T47D (cell line): Measurements from ENCODE around the gene CEP44.
"Not testable (repeated sequence)": the region's sequence is repeated elsewhere in the genome, so short reads cannot be mapped to it uniquely, and the experiment has no call there.

Experiments
- DNase-seq, 2 experiments: peaks; one replicate each; pipeline versions ENCODE4 v3.0.0 to v3.0.0-alpha.2; 2011 to 2012; ENCODE audit warnings: low read depth in 1 of 2, low spot score in 1 of 2
- JUND ChIP-seq: IDR thresholded peaks from 2 replicates; pipeline ENCODE4 v1.6.1; 2012; ENCODE audit warnings: low read depth
- in situ Hi-C: cut with HindIII; loops from 2 replicates; pipeline ENCODE4 v1.10.0; 2016; ENCODE audit warnings: low sequenced_read_pairs, low pct_unique_long_range_greater_than_20kb

Gene CEP44, protein sequence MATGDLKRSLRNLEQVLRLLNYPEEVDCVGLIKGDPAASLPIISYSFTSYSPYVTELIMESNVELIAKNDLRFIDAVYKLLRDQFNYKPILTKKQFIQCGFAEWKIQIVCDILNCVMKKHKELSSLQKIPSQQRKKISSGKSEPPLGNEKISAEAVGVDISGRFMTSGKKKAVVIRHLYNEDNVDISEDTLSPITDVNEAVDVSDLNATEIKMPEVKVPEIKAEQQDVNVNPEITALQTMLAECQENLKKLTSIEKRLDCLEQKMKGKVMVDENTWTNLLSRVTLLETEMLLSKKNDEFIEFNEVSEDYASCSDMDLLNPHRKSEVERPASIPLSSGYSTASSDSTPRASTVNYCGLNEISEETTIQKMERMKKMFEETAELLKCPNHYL

DNA sequence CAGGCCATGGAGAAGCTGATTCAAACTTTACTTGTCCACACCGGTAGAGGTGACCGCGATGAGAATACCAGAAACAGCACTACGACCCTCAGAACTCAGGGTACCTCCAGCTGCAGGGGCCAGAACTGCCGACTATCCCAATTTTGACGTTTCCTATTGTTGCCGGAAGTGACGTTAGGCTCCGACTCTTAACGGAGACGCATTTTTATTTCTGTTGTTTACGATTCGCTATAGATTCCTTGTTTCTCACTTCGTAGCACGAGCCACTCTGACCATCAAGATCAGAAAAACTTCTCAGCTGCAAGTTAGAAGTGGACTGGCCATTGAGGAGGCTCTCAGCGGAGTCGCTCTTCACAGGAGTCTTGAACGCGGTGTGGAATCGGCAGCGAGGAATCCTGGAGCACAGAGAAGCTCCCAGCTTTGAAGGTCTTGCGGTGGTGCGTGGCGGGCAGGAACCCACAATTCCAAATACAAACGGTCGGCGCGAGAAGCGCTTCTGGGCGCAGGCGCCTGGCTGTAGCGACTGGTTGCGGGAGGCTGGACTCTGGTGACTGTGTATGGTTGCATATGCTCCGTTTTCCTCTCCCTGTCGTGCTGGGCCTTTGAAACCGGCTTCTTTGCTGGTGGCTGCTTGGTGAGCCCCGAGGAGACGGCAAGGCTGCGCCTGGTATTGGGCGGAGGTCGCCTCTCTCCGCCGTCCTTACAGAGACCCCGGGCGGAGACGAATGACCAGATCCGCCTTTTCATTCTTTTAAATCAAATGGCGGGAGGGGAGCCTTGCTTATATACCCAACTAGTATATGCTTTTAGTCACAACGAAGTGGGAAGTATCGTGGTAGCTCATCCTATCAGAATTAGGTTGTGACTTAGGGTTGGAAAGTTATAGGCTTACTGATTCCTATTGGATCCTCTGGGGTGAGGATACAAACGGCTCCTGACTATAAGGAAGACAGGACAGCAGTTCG, at the start of gene CEP44, which contains the start of gene FBXO8:
Gene CEP44, plus strand, starts transcription at position 405 of the 965 bp plus-strand sequence. CDS start 15,211 bp downstream, outside the sequence.
Gene FBXO8, minus strand, starts transcription at position 161 of the 965 bp plus-strand sequence. CDS start 20,575 bp downstream, outside the sequence.
- DNase-seq: peak; percentile 43 to 73
- no peak for TF ChIP-seq JUND
- in situ Hi-C loops: no loop called here

- DNase-seq: no peak
- TF ChIP-seq JUND: no peak
- in situ Hi-C loops: no loop called here
These were observed 47.4 kb upstream of the CEP44 start for GRCh38 chr4:174236359-174236758.

DNA sequence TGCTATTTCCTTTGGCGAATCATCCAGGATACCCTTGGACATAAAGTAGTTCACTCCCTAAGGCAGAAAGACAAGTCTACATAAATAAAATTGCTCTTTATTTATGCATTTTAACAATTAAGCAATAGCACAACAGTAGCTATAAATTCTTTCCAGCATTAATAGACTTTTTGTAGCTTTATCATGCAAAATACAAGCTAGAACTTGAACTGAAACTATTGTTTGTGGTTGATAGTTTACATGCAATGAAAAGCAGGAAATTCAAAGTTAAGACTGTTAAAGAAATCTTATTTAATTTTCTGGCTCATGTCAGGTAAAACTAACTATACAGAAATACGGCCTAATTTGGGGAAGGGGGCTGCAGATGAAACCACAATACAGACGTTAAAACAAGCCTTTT, 42.5 kb upstream of the CEP44 start:
- TF ChIP-seq JUND: no peak
- no peak for DNase-seq
- in situ Hi-C loops: no loop called here

GRCh38 chr4:174244441-174244840, 39.3 kb upstream of the CEP44 start:
- in situ Hi-C loops: no loop called here
- no peak for DNase-seq
- TF ChIP-seq JUND: no peak

GRCh38 chr4:174245714-174246113, 38.0 kb upstream of the CEP44 start:
- no peak for DNase-seq
- TF ChIP-seq JUND: no peak
- in situ Hi-C loops: no loop called here

DNA sequence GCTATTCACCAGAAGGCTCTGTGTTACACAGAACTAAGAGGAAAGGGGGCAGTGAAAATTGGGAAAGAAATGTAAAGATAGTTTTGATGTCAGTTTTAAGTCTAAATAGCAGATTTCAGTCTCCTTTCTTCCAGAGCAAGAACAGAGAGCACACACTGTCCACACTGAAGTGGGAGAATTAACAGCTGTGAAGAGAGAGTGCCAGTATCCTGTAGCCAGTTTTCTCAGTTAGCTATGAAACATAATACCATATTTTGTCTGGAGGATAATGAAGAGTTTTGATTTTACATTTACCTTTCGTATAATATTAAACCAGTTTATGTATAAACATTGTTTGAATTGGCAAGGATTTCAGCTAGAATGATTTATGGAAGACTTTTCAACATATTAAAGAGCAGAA, 35.3 kb upstream of the CEP44 start:
- in situ Hi-C loops: no loop called here
- no peak for TF ChIP-seq JUND
- DNase-seq: no peak

DNA sequence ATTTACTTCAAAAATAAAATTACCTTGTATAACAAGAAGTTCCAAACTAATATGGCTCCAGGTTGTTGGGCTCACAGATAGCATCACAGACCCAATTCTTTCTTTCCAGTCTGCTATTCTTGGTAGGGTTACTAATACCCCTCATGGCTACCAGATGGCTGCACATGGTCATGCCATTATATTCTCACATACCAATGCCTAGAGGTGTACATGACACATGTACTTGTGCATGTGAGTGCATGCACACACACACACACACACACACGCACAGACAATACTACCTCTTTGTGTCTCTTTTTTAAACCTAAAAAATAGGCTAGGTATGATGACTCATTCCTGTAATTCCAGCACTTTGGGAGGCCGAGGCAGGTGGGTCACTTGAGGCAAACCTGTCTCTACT, 31.3 kb upstream of the CEP44 start:
- in situ Hi-C loops: no loop called here
- DNase-seq: no peak

DNA sequence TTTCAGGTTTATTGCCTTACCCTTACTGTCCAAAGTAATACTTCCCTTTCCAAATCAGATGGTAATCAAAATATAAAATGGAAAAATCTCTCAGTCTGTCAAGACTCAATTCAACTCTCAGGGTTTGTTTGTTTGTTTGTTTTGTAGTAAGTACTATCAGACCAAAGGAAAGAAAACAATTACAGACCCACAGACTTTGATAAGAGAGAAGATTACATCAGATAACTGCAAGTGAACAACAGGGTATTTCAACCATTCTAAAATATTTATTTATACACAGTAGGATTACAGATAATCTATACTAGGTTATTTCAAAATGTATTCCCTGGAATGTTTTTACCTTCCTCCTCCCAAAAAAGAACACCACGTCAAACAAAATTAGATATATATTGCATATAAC, 29.1 kb upstream of the CEP44 start:
- no peak for DNase-seq
- in situ Hi-C loops: no loop called here
- TF ChIP-seq JUND: no peak

More for the DNA sequence above, 31.3 kb upstream of the CEP44 start:
- TF ChIP-seq JUND: no peak

DNA sequence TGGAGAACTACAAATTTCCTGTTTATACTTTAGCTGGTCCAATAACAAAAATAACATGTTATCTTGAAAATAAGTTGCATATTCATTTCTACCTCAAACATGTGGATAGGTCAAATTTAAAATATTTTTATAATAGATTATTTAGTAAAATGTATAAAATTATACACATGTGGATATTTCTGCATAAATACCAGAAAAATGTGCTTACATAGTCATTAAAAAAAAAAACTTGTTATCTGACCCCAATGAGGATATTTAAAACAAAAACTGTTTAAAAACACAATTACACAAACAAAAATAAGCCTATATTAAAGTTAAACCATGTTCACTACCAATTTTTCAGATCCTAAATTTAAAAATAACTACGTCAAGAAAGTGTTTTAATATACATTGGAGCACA, 28.3 kb upstream of the CEP44 start:
- DNase-seq: no peak
- no peak for TF ChIP-seq JUND
- in situ Hi-C loops: no loop called here

DNA sequence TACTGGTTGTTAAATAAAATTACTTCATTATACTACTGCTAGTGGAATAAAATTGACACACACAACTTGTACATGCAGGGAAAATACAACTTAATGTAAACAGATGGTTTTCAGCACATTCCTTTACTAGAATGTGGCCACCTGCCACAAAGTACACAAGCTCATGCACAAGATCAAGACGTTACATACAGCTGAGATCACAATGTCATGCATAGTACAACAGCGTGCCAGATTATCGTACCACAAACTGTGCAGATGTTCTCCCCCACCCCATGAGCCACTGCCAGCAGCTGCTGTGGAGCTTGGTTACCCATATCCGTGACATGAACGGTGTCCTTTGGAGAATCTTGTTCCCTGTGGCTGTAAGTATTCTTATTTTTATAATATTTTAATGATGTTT, 27.9 kb upstream of the CEP44 start:
- TF ChIP-seq JUND: no peak
- peak in 1 of 2 experiments; percentile 5 for DNase-seq
- in situ Hi-C loops: no loop called here

- in situ Hi-C loops: no loop called here
- TF ChIP-seq JUND: no peak
- DNase-seq: no peak
These were observed 27.4 kb upstream of the CEP44 start for GRCh38 chr4:174256277-174256713.

- DNase-seq: no peak
- in situ Hi-C loops: no loop called here
- TF ChIP-seq JUND: no peak
These were observed 24.1 kb upstream of the CEP44 start for GRCh38 chr4:174259580-174259979.

DNA sequence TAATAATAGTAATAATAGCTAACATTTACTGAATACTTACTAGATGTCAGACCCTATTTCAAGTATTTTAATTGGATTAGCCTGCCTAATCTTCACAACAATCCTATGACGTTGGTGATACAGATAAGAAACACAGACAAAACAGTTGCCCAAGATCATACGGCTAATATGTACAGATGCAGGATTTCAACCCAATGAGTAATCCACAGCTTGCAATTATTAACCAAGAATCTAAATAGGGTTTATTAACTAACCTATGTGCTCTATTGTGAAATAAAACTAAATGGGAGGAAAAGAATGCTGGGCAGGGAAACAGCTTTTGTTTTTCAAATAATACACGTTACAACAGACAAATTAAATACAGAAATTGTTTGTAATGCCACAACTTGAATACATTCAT, 23.6 kb upstream of the CEP44 start:
- DNase-seq: no peak
- in situ Hi-C loops: no loop called here
- TF ChIP-seq JUND: no peak

DNA sequence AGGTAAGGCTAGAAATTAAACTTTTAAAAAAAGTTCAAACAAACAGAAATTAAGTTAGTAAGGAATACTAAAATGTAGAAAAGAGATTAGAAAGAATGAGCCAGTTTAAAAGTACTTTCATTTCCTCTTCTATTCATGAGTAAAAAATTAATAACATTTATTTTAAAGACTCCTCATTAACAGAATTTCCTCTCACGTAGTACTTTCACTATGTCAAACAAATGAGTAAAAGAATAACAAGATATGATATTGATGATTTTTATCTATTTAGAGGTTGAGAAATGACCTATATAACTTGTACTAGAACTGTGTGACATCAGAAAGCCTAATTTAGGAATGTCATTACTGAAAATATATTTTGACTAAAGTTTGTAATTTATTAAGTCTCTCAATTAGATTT, 22.3 kb upstream of the CEP44 start:
- DNase-seq: not testable (repeated sequence)

More for the DNA sequence above, 22.3 kb upstream of the CEP44 start:
- in situ Hi-C loops: not testable (repeated sequence)
